Kidney (tissue), 14 donors: ENCODE data around the gene HOXA9. TPM values are rescaled to one million over a fixed set of nuclear protein-coding genes. Genes with fewer than 3 reads are reported as not detected.

Experiments
- DNase-seq, 5 donors: peaks; one replicate each; pipeline ENCODE4 v3.0.0-alpha.2; 2013 to 2020
- FAIRE-seq: peaks from 2 replicates; lab custom pipeline; 2012; peaks lifted over from hg19 to GRCh38; lab: Jason Lieb, UNC
- H3K27ac ChIP-seq, 2 donors: one replicate each; pipeline ENCODE4 v1.7.0; 2013; ENCODE audit warnings: low read depth in 2 of 2, low read length in 2 of 2, inconsistent platforms in 1 of 2
- H3K27me3 ChIP-seq: one replicate; pipeline ENCODE4 v1.7.1; 2013; ENCODE audit warnings: low read length, inconsistent platforms; ENCODE audit not compliant: control insufficient read depth, insufficient read depth
- H3K36me3 ChIP-seq, 3 donors: one replicate each; pipeline versions ENCODE4 v1.7.0 to v1.7.1; 2013; ENCODE audit warnings: low read length in 3 of 3, control low read depth in 1 of 3, inconsistent platforms in 1 of 3; ENCODE audit not compliant: insufficient read depth in 3 of 3, control insufficient read depth in 2 of 3
- H3K4me1 ChIP-seq, 3 donors: one replicate each; pipeline versions ENCODE4 v1.7.0 to v1.7.1; 2013; ENCODE audit warnings: low read length in 3 of 3, inconsistent platforms in 1 of 3, low read depth in 1 of 3; ENCODE audit not compliant: control insufficient read depth in 2 of 3, insufficient read depth in 2 of 3
- H3K4me3 ChIP-seq, 3 donors: one replicate each; pipeline versions ENCODE4 v1.7.0 to v1.8.1; 2013; ENCODE audit warnings: low read length in 3 of 3, control low read depth in 1 of 3, inconsistent platforms in 1 of 3
- H3K9ac ChIP-seq, 3 donors: one replicate each; pipeline versions ENCODE4 v1.7.0 to v1.7.1; 2013; ENCODE audit warnings: low read length in 3 of 3, control low read depth in 1 of 3, inconsistent platforms in 1 of 3
- H3K9me3 ChIP-seq, 3 donors: one replicate each; pipeline versions ENCODE4 v1.7.0 to v1.7.1; 2013; ENCODE audit warnings: low read length in 3 of 3, control low read depth in 1 of 3, inconsistent platforms in 1 of 3; ENCODE audit not compliant: control insufficient read depth in 2 of 3, insufficient read depth in 1 of 3
- intact Hi-C: fragments of 100-400 bp; cut with DNase I; formaldehyde crosslinking; loops from one replicate; pipeline ENCODE4 v1.11.1; 2022
- polyA plus RNA-seq: library from polyadenylated mRNA; stranded (reverse); fragments of 350-450 nt; fragmentation: Illumina TruSeq; extraction: RNeasy Lipid Tissue Mini Kit (QIAGEN cat#74804); gene quantifications from one replicate; pipeline ENCODE4 v1.2.3, GENCODE V29; 2014; ENCODE audit warnings: low read depth, low replicate concordance; ENCODE audit not compliant: insufficient read depth
- total RNA-seq: library from RNA; stranded (reverse); fragmentation: NEBNext Ultra II Directional; extraction: Animal tissue kit (Norgen Biotek cat#: 25700); gene quantifications from one replicate; pipeline ENCODE4 v1.2.1, GENCODE V29; 2021
- TF ChIP-seq, protein P1 (sequence below): IDR thresholded peaks from 3 replicates; pipeline ENCODE4 v1.5.1; 2012; ENCODE audit warnings: mild to moderate bottlenecking, moderate library complexity, borderline replicate concordance; ENCODE audit not compliant: insufficient read depth; ENCODE audit errors: extremely low read depth
- donor health status: control.
- donor health status: control.
- donor health status: control.
- donor health status: control.
- donor health status: control.
- donor health status: DM: yes; HTN: yes; CAD: no.
- donor health status: Normal renal cell carcinoma (clear cell type).

HOXA9 gene
- total and polyA plus RNA-seq, 2 donors from 2014 or later, result 36.7 to 36.8 TPM

GRCh38 chr7:27123477-27124053 lies 41.8 kb downstream of the HOXA9 start:
- peak overlapping the region; percentile 88 for H3K27ac ChIP-seq
- TF ChIP-seq, protein P1, sequence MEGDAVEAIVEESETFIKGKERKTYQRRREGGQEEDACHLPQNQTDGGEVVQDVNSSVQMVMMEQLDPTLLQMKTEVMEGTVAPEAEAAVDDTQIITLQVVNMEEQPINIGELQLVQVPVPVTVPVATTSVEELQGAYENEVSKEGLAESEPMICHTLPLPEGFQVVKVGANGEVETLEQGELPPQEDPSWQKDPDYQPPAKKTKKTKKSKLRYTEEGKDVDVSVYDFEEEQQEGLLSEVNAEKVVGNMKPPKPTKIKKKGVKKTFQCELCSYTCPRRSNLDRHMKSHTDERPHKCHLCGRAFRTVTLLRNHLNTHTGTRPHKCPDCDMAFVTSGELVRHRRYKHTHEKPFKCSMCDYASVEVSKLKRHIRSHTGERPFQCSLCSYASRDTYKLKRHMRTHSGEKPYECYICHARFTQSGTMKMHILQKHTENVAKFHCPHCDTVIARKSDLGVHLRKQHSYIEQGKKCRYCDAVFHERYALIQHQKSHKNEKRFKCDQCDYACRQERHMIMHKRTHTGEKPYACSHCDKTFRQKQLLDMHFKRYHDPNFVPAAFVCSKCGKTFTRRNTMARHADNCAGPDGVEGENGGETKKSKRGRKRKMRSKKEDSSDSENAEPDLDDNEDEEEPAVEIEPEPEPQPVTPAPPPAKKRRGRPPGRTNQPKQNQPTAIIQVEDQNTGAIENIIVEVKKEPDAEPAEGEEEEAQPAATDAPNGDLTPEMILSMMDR, result no peak
- peak overlapping the region; percentile 64 to 84 (median 81) for H3K9ac ChIP-seq
- H3K4me3 ChIP-seq, result peak overlapping the region; percentile 59 to 75 (median 70)
- DNase-seq (peak in 3 of 5 donors; percentile 37 to 74 (median 58)), FAIRE-seq (no peak)
- intact Hi-C loops, result no loop called here
- no peaks in the 10 kb centered on the region for H3K27me3 ChIP-seq
- peaks cover 0 to under 1% (median 0%) of the 10 kb centered on the region in 3 donors for H3K36me3 ChIP-seq
- H3K9me3 ChIP-seq, result no peaks in the 10 kb centered on the region
- peaks cover 37 to 51% (median 37%) of the 10 kb centered on the region in 3 donors for H3K4me1 ChIP-seq

DNA sequence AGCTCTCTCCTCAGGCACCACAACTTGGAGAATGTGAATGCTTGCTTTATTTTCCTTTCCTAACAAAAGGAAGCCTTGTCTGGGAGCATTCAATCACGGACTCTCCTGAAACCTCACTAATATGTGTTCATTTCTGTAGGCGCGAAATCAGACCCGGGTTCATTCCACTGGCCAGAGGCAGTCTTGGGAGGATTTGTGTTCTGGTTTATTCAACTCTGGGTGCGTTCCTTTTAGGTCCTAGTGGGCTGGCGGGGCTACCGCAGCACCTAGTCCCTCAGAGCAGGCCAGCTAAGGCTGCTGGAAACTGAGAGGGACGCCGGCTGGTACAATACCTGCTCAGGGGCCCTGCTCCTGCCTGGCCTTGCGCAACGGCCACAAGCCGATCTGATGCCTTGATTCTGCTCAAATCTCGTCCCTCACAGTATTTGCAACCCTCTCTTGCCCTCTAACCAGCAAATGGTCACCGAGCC lies 42.3 kb downstream of the HOXA9 start:
- DNase-seq (peak in 4 of 5 donors; percentile 60 to 76 (median 70)), FAIRE-seq (no peak)
- Histone ChIP-seq H3K4me3 (peak overlapping the region; percentile 59 to 75 (median 70)), H3K27me3 (no peaks in the 10 kb centered on the region), H3K4me1 (peaks cover 39 to 55% (median 41%) of the 10 kb centered on the region in 3 donors), H3K27ac (peak overlapping the region; percentile 88), H3K36me3 (no peaks in the 10 kb centered on the region), H3K9ac (peak overlapping the region; percentile 61 to 84 (median 81)), H3K9me3 (no peaks in the 10 kb centered on the region)
- TF ChIP-seq, protein P1, result no peak
- intact Hi-C loops, result no loop called here

GRCh38 chr7:27122077-27122910 lies 43.0 kb downstream of the HOXA9 start:
- DNase-seq (peak; percentile 82 to 90 (median 84)), FAIRE-seq (no peak)
- Histone ChIP-seq H3K27me3 (no peaks in the 10 kb centered on the region), H3K36me3 (no peaks in the 10 kb centered on the region), H3K4me3 (peak overlapping the region; percentile 59 to 75 (median 70)), H3K27ac (peak overlapping the region; percentile 88), H3K9ac (peak overlapping the region; percentile 61 to 84 (median 81)), H3K9me3 (no peaks in the 10 kb centered on the region), H3K4me1 (peaks cover 32 to 48% (median 41%) of the 10 kb centered on the region in 3 donors)
- TF ChIP-seq, protein P1, result no peak
- intact Hi-C loops, result no loop called here
